Measurements from ENCODE around the gene ZSCAN20.

- TF ChIP-seq CTCF (IDR thresholded peaks at IDR 0.05; ENCODE audit: low read depth, low read length, poor library complexity, severe bottlenecking) (no peak), EZH2phosphoT487 (IDR thresholded peaks at IDR 0.05; ENCODE audit: borderline replicate concordance, low read length) (no peak)
Observed at GRCh38 chr1:33454646-33455282, 17.7 kb upstream of the ZSCAN20 start.
